Germinal center (tissue), 1 donor: Measurements from ENCODE around the gene COX8A.

Source experiments
- DNase-seq: peaks from one replicate; pipeline ENCODE4 v3.0.0; 2012; ENCODE audit warnings: mixed read lengths, low spot score

COX8A gene

DNA sequence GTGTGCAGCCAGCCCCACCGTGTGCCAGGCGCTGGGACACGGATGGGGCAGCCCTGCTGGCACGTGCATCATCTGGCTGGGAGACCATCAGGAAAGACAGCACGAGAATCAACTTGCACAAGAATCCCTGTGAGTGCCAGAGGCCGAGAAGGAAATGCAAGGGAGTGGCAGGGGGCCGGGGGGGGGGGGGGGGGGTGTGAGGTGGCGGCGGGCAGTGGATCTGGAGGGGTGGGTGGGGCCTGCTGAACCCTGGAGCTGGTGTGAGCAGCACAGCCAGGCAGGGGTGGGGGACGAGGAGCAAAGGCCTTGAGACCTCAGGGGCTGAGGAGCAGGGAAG, 47.3 kb downstream of the COX8A start:
- DNase-seq = no peak

DNA sequence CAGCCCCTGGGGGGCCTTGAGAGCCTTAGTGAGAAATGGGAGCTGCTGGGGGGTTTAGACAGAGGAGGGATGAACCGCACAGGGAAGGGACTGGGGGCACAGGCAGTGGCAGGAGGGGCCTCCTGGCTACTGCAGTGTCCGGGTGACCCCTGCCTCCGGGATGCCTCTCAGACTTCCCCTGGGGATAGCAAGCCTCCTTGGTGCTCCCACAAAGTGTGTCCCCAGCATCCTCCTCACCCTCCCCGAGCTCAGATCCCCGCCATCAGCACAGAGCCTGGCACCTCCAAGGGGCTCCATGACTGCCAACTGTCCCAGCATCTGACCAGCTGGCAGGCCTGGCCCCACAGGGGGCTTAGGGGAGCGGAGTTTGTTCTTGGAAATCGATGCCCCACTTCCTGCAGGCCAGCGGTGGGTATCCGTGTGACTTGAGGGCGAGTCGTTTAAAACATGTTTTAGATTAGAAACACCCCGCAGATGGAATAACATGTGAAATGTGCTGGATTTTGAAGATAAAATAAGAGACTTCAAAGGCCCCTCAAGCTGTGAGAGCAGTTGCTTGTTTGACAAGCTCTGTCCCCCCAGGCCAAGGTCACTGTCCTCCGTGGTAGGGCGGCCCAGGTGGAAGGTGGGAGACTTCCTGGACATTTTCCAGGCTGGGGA, 47.8 kb downstream of the COX8A start:
- DNase-seq = no peak

- no peak for DNase-seq
Observed at GRCh38 chr11:64023712-64024710, 49.6 kb downstream of the COX8A start.

- no peak for DNase-seq
Observed at GRCh38 chr11:64025205-64025604, 50.8 kb downstream of the COX8A start.
